Activated naive CD8-positive, alpha-beta T cell treated with anti-CD3 and anti-CD28 coated beads for 36 hours (primary cell): ENCODE data around the gene KCNH2. TPM values are rescaled to one million over a fixed set of nuclear protein-coding genes. Genes with fewer than 3 reads are reported as not detected.

ENCODE experiments used
- DNase-seq: peaks from one replicate; pipeline ENCODE4 v3.0.0; 2021
- H3K27ac Mint-ChIP-seq: one replicate; pipeline ENCODE4 v1.8.0; 2022; ENCODE audit warnings: mild to moderate bottlenecking, moderate library complexity, mixed read lengths
- H3K27me3 Mint-ChIP-seq: one replicate; pipeline ENCODE4 v1.8.0; 2022; ENCODE audit warnings: mild to moderate bottlenecking, mixed read lengths
- H3K36me3 Mint-ChIP-seq: one replicate; pipeline ENCODE4 v1.8.0; 2021; ENCODE audit warnings: mild to moderate bottlenecking, mixed read lengths
- H3K4me1 Mint-ChIP-seq: one replicate; pipeline ENCODE4 v1.8.0; 2021; ENCODE audit warnings: mixed read lengths
- H3K4me3 Mint-ChIP-seq: one replicate; pipeline ENCODE4 v1.8.0; 2022; ENCODE audit warnings: mild to moderate bottlenecking, moderate library complexity, mixed read lengths
- H3K9me3 Mint-ChIP-seq: one replicate; pipeline ENCODE4 v1.8.0; 2022; ENCODE audit warnings: mixed read lengths
- total RNA-seq, 2 experiments: library from RNA; stranded (reverse); gene quantifications; one replicate each; pipeline ENCODE4 v1.2.3, GENCODE V29; 2021

The KCNH2 gene
- total RNA-seq, 2 experiments from 2014 or later = 0.22 to 0.45 TPM

DNA sequence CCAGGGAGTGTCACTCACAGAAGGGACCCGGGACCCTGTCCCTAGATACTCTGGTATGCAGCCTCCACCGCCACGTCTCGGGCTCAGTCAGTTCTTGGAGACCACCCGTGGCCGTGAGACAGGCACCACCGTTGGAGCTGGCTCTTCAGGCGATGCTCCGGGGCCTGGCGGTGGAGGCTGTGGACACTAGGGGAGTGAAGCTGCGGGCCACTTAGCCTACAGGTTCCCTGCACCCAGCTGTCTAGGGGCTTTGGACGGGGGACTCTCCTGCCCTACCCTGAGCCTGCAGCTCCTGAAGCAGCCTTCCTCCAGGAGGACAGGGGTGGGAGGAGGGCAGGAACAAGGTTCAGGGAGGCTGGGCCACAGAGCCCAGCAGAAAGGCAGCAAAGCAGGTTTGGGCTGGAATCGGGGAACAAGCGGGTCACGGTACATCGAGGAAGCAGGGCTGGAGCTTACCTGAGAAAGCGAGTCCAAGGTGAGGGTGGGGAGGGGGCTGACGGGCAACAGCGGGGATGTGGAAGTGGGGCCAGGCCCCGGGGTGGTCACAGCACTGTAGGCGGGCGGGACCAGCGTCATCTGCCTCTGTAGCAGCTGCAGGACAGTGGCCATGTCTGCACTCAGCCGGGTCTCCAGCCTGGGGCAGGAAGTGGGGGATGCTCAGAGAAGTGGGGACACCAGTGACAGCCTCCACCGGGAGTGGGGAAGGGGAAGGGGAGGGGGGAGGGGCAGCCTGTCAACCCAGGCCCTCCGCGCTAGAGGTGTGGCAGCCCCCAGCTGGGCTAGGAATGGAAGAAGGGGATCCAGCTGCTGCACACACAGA, 31.5 kb downstream of the KCNH2 start:
- Mint-ChIP-seq H3K27ac (no peak overlapping the region), H3K27me3 (peaks cover 19% of the 10 kb centered on the region), H3K9me3 (no peaks in the 10 kb centered on the region), H3K4me3 (no peak overlapping the region), H3K36me3 (no peaks in the 10 kb centered on the region), H3K4me1 (peaks cover 17% of the 10 kb centered on the region)
- DNase-seq = no peak

DNA sequence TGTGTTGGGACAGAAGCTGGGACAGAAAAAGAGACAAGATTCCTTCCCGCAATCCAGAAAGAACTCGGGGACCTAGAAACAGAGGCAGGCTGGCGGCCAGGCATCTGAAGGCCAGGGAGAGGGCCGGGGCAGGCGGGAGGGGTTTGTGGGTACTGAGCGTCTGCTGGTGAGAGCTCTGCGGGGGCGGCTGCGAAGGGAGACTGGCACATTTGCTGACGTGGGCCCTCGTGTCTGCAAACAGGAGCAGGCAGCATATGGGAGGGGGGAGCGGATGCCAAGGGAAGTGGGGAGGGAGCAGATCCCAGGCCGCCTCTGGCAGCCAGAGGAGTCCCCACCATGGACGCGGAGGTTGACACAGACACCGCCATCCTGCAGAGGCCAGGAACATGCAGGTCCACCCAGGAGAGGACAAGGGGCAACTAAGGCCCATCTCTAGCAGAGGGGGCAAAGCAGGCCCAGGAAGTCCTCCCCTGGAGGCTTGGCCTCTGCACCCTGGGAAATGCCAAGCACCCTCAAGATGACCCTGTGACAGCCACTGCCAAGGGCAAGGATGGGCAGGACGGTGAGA, 32.2 kb downstream of the KCNH2 start:
- H3K9me3 Mint-ChIP-seq = no peaks in the 10 kb centered on the region
- no peak for DNase-seq
- H3K4me1 Mint-ChIP-seq = peaks cover 19% of the 10 kb centered on the region

DNA sequence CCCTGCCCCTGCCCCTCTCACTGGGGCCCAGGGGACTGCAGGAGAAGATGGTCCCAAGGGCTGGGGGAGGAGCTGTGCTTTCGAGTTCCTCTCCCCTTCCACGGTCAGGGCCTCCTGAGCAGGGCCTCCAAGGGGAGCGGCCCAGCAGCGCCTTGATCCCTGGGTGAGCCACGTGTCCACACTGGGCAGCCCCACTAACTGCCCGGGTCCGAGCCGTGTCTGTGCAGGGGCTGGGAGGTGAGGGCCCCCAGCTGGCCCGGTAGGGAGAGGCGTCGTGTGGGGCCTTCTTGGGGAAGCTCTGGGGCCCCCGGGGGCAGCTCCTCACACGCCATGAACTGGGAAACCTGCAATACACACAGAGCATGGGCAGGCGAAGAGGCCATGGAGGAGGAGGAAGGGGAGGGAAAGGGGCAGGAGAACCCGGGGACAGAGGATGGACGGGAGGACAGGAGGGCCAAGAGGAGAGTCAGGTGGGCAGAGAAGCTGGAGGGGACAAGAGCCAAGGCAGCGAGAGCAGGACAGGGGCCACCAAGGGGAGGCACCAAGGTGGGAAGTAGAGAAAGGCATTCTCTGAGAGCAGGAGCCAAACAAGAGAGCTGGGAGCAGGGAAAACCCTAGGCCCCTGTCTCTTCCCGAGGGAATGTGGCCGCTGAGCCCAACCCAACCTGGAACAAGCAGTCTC, 32.8 kb downstream of the KCNH2 start:
- peaks cover 19% of the 10 kb centered on the region for H3K27me3 Mint-ChIP-seq
- H3K27ac Mint-ChIP-seq = no peak overlapping the region
- H3K36me3 Mint-ChIP-seq = no peaks in the 10 kb centered on the region
- no peak for DNase-seq
- H3K4me1 Mint-ChIP-seq = peaks cover 19% of the 10 kb centered on the region
- no peaks in the 10 kb centered on the region for H3K9me3 Mint-ChIP-seq
- no peak overlapping the region for H3K4me3 Mint-ChIP-seq

More for the DNA sequence above, 32.2 kb downstream of the KCNH2 start:
- peaks cover 19% of the 10 kb centered on the region for H3K27me3 Mint-ChIP-seq
- no peak overlapping the region for H3K4me3 Mint-ChIP-seq
- no peak overlapping the region for H3K27ac Mint-ChIP-seq
- no peaks in the 10 kb centered on the region for H3K36me3 Mint-ChIP-seq

DNA sequence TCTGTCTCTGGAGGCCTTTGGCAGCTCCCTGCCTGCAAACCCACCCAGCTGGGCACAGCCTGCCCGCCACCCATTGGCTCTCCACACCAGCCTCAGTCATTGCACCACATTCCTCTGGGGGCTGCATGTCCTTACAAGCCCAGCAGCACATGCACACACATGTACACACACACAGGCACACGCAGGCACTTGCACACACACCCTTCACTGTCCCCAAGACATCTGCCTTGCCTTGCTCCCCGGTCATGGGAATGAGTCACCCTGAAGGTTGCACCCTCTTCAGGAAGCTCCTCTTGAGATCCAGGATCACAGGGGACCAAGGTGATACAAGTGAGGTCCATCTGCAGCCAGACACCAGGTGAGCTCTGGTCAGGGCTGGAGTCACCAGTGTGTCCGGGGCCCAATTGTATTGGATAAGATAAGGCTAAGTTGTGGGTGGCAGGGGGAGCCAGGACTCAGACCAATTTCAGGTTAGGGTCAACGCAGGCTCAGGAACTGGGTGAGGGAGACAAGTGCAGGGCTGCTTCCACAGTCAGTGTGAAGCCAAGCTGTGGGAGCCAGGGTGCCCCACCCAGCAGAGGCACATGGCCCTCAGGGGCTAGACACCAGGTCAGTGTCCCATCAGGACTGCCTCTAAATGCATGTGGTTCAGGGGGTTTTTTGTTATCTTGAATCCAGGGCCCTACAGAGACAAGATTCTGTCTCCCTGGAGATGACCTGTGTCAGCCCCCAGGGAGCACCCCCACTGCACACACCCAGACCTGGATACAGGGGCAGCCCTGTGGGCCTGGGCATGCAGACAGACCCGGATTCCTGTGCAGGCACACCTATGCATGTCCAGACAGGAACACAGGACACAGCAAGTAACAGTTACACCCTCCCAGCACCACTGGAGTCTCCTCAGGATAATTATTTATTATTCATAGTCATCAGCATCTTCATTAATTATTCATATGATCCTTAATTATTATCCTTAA, 33.8 kb downstream of the KCNH2 start:
- H3K36me3 Mint-ChIP-seq = no peaks in the 10 kb centered on the region
- no peaks in the 10 kb centered on the region for H3K9me3 Mint-ChIP-seq
- H3K27me3 Mint-ChIP-seq = peaks cover 19% of the 10 kb centered on the region
- no peak for DNase-seq
- H3K4me1 Mint-ChIP-seq = peaks cover 18% of the 10 kb centered on the region
- H3K4me3 Mint-ChIP-seq = no peak overlapping the region
- H3K27ac Mint-ChIP-seq = no peak overlapping the region

DNA sequence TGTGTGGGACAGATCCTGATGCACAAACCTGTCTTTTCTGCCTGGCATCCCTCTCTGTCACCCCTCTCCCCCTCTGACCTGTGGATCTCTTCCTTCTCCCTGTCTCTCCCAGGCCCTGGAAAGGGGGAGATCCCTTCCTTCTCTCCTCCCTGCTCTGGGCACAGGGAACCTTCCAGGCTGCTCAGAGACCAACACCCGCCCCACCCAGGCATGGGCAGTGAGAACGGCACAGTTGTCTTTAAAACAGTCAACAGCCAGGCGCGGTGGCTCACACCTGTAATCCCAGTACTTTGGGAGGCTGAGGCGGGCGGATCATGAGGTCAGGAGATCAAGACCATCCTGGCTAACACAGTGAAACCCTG, 34.7 kb downstream of the KCNH2 start:
- no peaks in the 10 kb centered on the region for H3K9me3 Mint-ChIP-seq
- peaks cover 15% of the 10 kb centered on the region for H3K27me3 Mint-ChIP-seq
- no peak overlapping the region for H3K4me3 Mint-ChIP-seq
- H3K27ac Mint-ChIP-seq = no peak overlapping the region
- H3K36me3 Mint-ChIP-seq = no peaks in the 10 kb centered on the region
- no peak for DNase-seq
- peaks cover 23% of the 10 kb centered on the region for H3K4me1 Mint-ChIP-seq

DNA sequence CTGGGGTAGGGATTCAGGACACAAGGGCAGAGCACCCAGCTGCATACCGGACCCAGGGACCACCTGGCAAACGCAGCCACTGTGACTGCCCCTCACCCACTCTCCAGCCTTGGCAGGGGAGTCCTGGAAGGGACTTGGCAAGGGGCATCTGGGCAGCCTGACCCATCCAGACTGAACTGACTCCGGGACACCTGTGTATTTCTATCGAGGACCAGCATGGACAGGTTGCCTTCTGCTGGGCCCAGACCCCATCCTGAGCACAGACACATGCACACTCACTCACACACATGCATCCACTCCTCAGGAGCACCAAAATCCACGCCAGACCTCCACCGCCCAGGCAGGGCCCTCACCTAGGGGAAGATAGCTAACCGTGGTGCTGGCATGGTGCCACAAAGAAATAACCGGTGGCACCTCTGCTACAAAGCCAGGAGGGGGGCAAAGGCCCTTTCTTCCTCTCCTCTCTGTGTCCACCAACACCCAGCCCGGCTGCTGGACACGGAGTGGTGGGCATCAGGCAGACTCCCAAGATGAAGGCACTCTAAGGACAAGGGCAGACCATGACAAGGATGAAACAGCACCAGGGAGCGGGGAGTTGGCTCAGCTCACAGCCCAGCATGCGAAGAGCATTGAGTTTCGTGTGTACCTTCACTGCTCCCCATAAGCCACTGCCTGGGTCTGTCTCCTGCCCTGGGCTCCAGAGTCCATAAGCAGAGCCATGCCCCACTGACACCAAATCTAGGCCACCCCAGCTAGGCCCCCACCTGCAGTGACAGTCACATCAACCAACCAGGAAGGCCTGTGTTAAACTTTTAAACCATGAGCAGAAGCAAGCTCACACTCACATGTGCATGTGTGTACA, 35.3 kb downstream of the KCNH2 start:
- Mint-ChIP-seq H3K27ac (no peak overlapping the region), H3K9me3 (no peaks in the 10 kb centered on the region)

DNA sequence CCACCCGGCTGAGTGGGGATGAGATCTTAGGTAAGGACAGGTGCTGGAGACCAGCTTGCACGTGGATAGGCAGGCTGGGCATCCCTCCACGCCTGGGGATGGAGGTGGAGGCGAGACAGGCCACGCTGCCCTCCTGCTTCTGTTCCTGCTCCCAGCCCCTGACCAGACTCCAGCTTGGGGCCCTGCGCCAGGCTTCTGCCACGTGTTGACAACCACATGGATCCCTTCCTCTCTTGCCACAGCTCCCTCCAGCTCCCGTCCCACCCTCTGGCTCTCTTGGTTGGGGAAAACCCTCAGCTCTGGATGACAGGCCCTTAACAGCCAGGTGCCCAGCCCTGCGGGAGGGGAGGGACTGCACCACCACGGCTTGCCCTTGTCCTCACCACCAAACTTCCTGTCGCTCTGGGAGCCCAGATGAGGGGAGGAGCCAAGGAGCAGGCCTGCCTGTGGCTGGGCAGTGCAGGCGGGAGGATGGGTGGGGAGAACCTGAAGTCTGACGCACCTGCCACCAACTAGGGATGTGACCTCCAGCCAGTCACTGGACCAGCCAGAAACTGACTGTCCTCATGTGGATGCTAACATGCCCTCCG, 36.0 kb downstream of the KCNH2 start:
- H3K4me3 Mint-ChIP-seq = no peak overlapping the region
- H3K27me3 Mint-ChIP-seq = peaks cover 8% of the 10 kb centered on the region
- no peak overlapping the region for H3K27ac Mint-ChIP-seq
- H3K4me1 Mint-ChIP-seq = peaks cover 36% of the 10 kb centered on the region
- H3K36me3 Mint-ChIP-seq = no peaks in the 10 kb centered on the region
- DNase-seq = peak; percentile 56
- H3K9me3 Mint-ChIP-seq = no peaks in the 10 kb centered on the region

More for the DNA sequence above, 35.3 kb downstream of the KCNH2 start:
- DNase-seq = no peak
- H3K4me3 Mint-ChIP-seq = no peak overlapping the region
- H3K36me3 Mint-ChIP-seq = no peaks in the 10 kb centered on the region
- H3K4me1 Mint-ChIP-seq = peaks cover 30% of the 10 kb centered on the region
- peaks cover 9% of the 10 kb centered on the region for H3K27me3 Mint-ChIP-seq

DNA sequence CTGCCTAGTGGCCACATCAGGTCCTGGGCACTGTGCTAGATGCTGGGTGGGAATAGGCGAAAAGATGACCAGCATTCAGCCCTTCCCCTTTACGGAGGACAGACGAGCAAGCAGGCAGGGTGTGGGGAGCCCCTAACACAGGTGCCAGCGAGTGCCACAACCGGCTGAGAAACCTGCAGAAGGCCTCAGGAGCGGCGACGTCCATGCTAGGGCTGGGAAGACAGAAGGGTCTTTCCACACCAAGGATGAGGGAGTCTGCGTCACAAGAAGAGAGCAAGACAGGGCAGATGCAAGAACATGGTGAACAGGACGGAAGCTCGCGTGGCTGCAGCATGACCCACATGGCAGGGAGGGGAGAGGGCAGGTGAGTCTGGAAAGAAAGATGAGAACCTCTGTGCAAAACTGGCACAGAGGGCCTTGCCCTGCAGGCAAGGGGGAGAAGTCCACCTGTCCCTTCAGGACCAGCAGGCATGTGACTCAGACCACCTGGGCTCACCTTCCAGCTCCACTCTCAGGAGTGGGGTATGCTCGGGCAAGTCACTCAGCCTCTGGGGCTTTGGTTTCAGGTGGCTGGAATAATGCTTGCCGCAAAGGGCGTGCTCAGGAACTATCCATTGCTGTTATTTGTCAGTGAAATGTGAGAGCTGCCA, 36.6 kb downstream of the KCNH2 start:
- no peak for DNase-seq
- Mint-ChIP-seq H3K27me3 (peaks cover 4% of the 10 kb centered on the region), H3K9me3 (no peaks in the 10 kb centered on the region), H3K4me3 (no peak overlapping the region), H3K36me3 (no peaks in the 10 kb centered on the region), H3K27ac (peak overlapping the region; percentile 36), H3K4me1 (peaks cover 34% of the 10 kb centered on the region)

DNA sequence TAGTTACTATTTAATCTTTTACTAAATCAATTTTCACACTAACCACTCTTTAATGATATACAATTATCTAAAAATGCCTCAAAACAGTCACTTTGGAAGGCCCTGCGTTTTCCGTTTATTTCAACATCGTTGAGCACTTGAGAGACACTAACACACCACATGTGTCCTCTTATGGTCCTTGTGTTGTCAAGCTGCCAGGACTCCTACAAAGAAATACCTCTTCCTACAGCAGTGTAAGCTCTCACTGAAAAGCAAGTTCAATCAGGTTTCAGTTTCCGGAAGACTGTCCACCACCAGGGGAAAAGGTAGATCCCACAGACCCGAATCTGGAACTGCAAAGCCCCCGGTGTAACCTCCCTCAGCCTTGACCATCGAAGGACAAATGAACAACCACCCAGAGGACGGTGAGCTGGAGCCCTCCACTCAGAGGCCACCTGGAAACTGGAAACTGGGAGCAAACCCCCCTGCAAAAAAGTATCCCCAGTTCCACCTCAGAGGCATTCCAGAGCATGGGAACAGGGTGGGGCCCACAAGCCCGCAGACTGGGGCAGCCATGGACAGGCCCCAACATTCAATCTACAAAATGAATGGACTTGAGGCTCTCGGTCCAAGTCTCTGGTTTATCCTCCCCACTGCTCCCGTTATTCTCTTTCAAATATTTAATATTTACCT, 37.6 kb downstream of the KCNH2 start:
- no peak overlapping the region for H3K27ac Mint-ChIP-seq
- no peaks in the 10 kb centered on the region for H3K36me3 Mint-ChIP-seq
- H3K4me1 Mint-ChIP-seq = peaks cover 34% of the 10 kb centered on the region
- no peaks in the 10 kb centered on the region for H3K9me3 Mint-ChIP-seq
- peaks cover 2% of the 10 kb centered on the region for H3K27me3 Mint-ChIP-seq
- no peak overlapping the region for H3K4me3 Mint-ChIP-seq
- no peak for DNase-seq

DNA sequence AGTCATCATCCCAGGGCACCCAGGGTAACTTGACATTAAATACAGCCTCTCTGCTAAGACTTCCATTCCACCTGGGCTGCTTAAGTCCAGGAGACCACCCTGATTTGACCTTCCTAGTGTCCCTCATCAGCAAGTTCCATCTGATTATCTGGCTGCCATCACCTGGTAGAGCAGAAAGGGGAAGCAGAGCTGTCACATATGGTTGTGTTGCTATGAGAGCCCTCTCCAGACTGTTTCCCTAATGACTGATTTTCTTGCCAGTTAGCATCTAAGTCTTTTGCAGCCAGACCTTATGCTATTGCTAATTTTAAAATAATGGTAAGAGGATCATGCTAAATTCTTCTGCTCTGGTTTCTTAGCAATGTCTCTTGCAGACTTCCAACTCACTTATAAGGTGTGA, 38.7 kb downstream of the KCNH2 start:
- no peak overlapping the region for H3K27ac Mint-ChIP-seq
- no peaks in the 10 kb centered on the region for H3K9me3 Mint-ChIP-seq
- peaks cover 34% of the 10 kb centered on the region for H3K4me1 Mint-ChIP-seq
- H3K4me3 Mint-ChIP-seq = no peak overlapping the region
- no peaks in the 10 kb centered on the region for H3K36me3 Mint-ChIP-seq
- H3K27me3 Mint-ChIP-seq = no peaks in the 10 kb centered on the region
- no peak for DNase-seq

DNA sequence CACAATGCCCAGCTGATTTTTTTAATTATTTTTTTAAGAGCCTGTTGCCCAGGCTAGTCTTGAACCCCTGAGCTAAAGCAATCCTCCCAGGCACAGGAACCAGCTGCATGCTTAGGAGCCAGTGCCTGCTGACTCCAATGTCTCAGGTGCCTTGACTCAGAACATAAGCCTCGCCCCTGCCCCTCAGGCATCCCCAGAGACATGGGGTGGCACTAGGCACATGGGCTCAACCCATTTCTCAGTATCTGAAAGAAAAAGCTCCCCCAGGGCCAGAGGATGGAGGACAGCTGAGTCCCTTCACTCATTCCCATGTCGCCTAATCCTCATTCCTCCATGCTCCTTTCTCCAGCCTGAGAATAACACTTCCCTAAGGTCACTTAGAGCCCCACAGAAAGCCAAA, 39.1 kb downstream of the KCNH2 start:
- Mint-ChIP-seq H3K36me3 (no peaks in the 10 kb centered on the region), H3K4me1 (peaks cover 34% of the 10 kb centered on the region), H3K27ac (no peak overlapping the region), H3K27me3 (no peaks in the 10 kb centered on the region), H3K9me3 (no peaks in the 10 kb centered on the region), H3K4me3 (no peak overlapping the region)
- DNase-seq = no peak

DNA sequence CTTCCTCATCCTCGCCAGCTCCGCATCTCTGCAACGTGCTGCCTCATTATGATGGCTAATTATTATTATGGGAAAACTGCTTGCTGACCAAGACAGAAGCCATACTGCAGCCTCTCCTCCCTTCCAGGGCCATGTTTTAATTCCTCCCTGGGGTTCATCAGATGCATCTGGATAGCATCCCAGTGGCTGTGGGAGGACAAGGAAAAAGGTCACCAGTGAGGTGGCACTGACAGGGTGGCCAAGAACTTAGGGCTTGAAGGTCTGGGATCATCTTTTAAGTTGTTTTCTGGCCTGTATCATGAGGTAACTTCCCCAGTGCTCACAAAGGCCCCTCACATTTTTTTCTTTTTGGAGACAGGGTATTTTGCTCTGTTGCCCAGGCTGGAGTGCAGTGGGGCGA, 39.6 kb downstream of the KCNH2 start:
- Mint-ChIP-seq H3K27ac (no peak overlapping the region), H3K36me3 (no peaks in the 10 kb centered on the region), H3K4me3 (peak overlapping the region; percentile 1), H3K4me1 (peaks cover 34% of the 10 kb centered on the region), H3K9me3 (no peaks in the 10 kb centered on the region), H3K27me3 (no peaks in the 10 kb centered on the region)
- DNase-seq = no peak
